HAP-1 (cell line): Measurements from ENCODE around the gene CD247.

Source experiments
- DNase-seq, 2 experiments: peaks; one replicate each; pipeline ENCODE4 v3.0.0-alpha.2; 2016 to 2020; ENCODE audit warnings: low spot score in 2 of 2
- H3K27me3 ChIP-seq: fragments of 250-450 bp; sonication (Bioruptor Pico); 2 replicates; pipeline ENCODE4 v1.5.1; 2020; ENCODE audit warnings: low read depth, mild to moderate bottlenecking, moderate library complexity
- H3K36me3 ChIP-seq: fragments of 250-450 bp; sonication (Bioruptor Pico); replicated peaks from 2 replicates; pipeline ENCODE4 v1.5.1; 2020; ENCODE audit warnings: mild to moderate bottlenecking
- H3K4me1 ChIP-seq: fragments of 250-450 bp; sonication (Bioruptor Pico); 2 replicates; pipeline ENCODE4 v1.5.1; 2020; ENCODE audit warnings: mild to moderate bottlenecking
- H3K4me3 ChIP-seq: fragments of 250-450 bp; sonication (Bioruptor Pico); 2 replicates; pipeline ENCODE4 v1.5.1; 2020; ENCODE audit warnings: mild to moderate bottlenecking, moderate library complexity
- H3K9me3 ChIP-seq: fragments of 250-450 bp; sonication (Bioruptor Pico); 2 replicates; pipeline ENCODE4 v1.5.1; 2020; ENCODE audit warnings: mild to moderate bottlenecking, moderate library complexity
- in situ Hi-C: fragments of 300-500 bp; cut with MboI; formaldehyde crosslinking; loops from 3 replicates; pipeline ENCODE4 v1.14.3; 2020; ENCODE audit warnings: low sequenced_read_pairs, inconsistent platforms, mixed read lengths

The CD247 gene

GRCh38 chr1:167548059-167548932 lies 30.0 kb upstream of the CD247 start:
- Histone ChIP-seq H3K36me3 (peaks cover 10% of the 10 kb centered on the region), H3K9me3 (no peaks in the 10 kb centered on the region), H3K4me1 (peaks cover 12% of the 10 kb centered on the region), H3K4me3 (no peak overlapping the region), H3K27me3 (no peaks in the 10 kb centered on the region)
- in situ Hi-C loops = loop anchor here (25.0 kb wide), 2 partner anchors 286 to 636 kb away; no protein-coding TSS in a partner anchor
- DNase-seq = no peak

- no peaks in the 10 kb centered on the region for H3K9me3 ChIP-seq
- no peaks in the 10 kb centered on the region for H3K27me3 ChIP-seq
- no peak for DNase-seq
- no peak overlapping the region for H3K4me3 ChIP-seq
- in situ Hi-C loops = loop anchor here (25.0 kb wide), 2 partner anchors 285 to 635 kb away; no protein-coding TSS in a partner anchor
- peaks cover 10% of the 10 kb centered on the region for H3K36me3 ChIP-seq
- peaks cover 6% of the 10 kb centered on the region for H3K4me1 ChIP-seq
Measured at GRCh38 chr1:167546935-167547334, 28.6 kb upstream of the CD247 start.

GRCh38 chr1:167545349-167545748 lies 27.0 kb upstream of the CD247 start:
- in situ Hi-C loops = loop anchor here (25.0 kb wide), 2 partner anchors 283 to 633 kb away; no protein-coding TSS in a partner anchor
- Histone ChIP-seq H3K27me3 (no peaks in the 10 kb centered on the region), H3K36me3 (peaks cover 10% of the 10 kb centered on the region), H3K4me1 (peaks cover 6% of the 10 kb centered on the region), H3K4me3 (no peak overlapping the region), H3K9me3 (no peaks in the 10 kb centered on the region)
- no peak for DNase-seq

- no peak for DNase-seq
- Histone ChIP-seq H3K4me3 (no peak overlapping the region), H3K4me1 (peaks cover 6% of the 10 kb centered on the region), H3K36me3 (peaks cover 10% of the 10 kb centered on the region), H3K27me3 (no peaks in the 10 kb centered on the region), H3K9me3 (no peaks in the 10 kb centered on the region)
- in situ Hi-C loops = loop anchor here (25.0 kb wide), 2 partner anchors 282 to 632 kb away; no protein-coding TSS in a partner anchor
Measured at GRCh38 chr1:167544447-167545093, 26.2 kb upstream of the CD247 start.

GRCh38 chr1:167543199-167543990 lies 25.1 kb upstream of the CD247 start:
- peaks cover 2% of the 10 kb centered on the region for H3K4me1 ChIP-seq
- H3K36me3 ChIP-seq = peaks cover 10% of the 10 kb centered on the region

GRCh38 chr1:167542109-167543032 lies 24.0 kb upstream of the CD247 start:
- no peak for DNase-seq
- no peaks in the 10 kb centered on the region for H3K27me3 ChIP-seq
- in situ Hi-C loops = loop anchor here (25.0 kb wide), 2 partner anchors 280 to 630 kb away; no protein-coding TSS in a partner anchor
- H3K36me3 ChIP-seq = peaks cover 5% of the 10 kb centered on the region
- H3K4me3 ChIP-seq = no peak overlapping the region
- H3K4me1 ChIP-seq = no peaks in the 10 kb centered on the region
- H3K9me3 ChIP-seq = no peaks in the 10 kb centered on the region

More at GRCh38 chr1:167543199-167543990, 25.1 kb upstream of the CD247 start:
- in situ Hi-C loops = loop anchor here (25.0 kb wide), 2 partner anchors 281 to 631 kb away; no protein-coding TSS in a partner anchor
- H3K27me3 ChIP-seq = no peaks in the 10 kb centered on the region
- no peak for DNase-seq
- no peak overlapping the region for H3K4me3 ChIP-seq
- no peaks in the 10 kb centered on the region for H3K9me3 ChIP-seq

- H3K4me1 ChIP-seq = no peaks in the 10 kb centered on the region
- H3K36me3 ChIP-seq = peaks cover under 1% of the 10 kb centered on the region
- DNase-seq = no peak
- H3K4me3 ChIP-seq = no peak overlapping the region
- no peaks in the 10 kb centered on the region for H3K9me3 ChIP-seq
- in situ Hi-C loops = loop anchor here (25.0 kb wide), 2 partner anchors 279 to 629 kb away; no protein-coding TSS in a partner anchor
- no peaks in the 10 kb centered on the region for H3K27me3 ChIP-seq
Measured at GRCh38 chr1:167541610-167542009, 23.3 kb upstream of the CD247 start.

GRCh38 chr1:167541003-167541402 lies 22.7 kb upstream of the CD247 start:
- no peaks in the 10 kb centered on the region for H3K9me3 ChIP-seq
- in situ Hi-C loops = loop anchor here (25.0 kb wide), 2 partner anchors 279 to 629 kb away; no protein-coding TSS in a partner anchor

GRCh38 chr1:167538657-167539056 lies 20.3 kb upstream of the CD247 start:
- in situ Hi-C loops = loop anchor here (10.0 to 25.0 kb wide), 3 partner anchors 276 to 626 kb away; no protein-coding TSS in a partner anchor
- Histone ChIP-seq H3K4me3 (no peak overlapping the region), H3K27me3 (no peaks in the 10 kb centered on the region), H3K4me1 (no peaks in the 10 kb centered on the region), H3K36me3 (no peaks in the 10 kb centered on the region), H3K9me3 (no peaks in the 10 kb centered on the region)
- no peak for DNase-seq

More at GRCh38 chr1:167541003-167541402, 22.7 kb upstream of the CD247 start:
- no peaks in the 10 kb centered on the region for H3K4me1 ChIP-seq
- DNase-seq = no peak
- H3K27me3 ChIP-seq = no peaks in the 10 kb centered on the region
- H3K4me3 ChIP-seq = no peak overlapping the region
- no peaks in the 10 kb centered on the region; the same call in none of the 2 replicates for H3K36me3 ChIP-seq

- H3K27me3 ChIP-seq = 0 out of 2 replicates have a peak, but pooled peaks cover 2% of the 10 kb centered on the region
- DNase-seq = peak; percentile 46 to 79
- H3K9me3 ChIP-seq = no peaks in the 10 kb centered on the region
- no peak overlapping the region for H3K4me3 ChIP-seq
- no peaks in the 10 kb centered on the region for H3K4me1 ChIP-seq
- H3K36me3 ChIP-seq = no peaks in the 10 kb centered on the region
- in situ Hi-C loops = loop anchor here (10.0 to 25.0 kb wide), 3 partner anchors 272 to 622 kb away; no protein-coding TSS in a partner anchor
Measured at GRCh38 chr1:167533851-167534300, 15.5 kb upstream of the CD247 start.

- Histone ChIP-seq H3K27me3 (0 out of 2 replicates have a peak, but pooled peaks cover 2% of the 10 kb centered on the region), H3K9me3 (no peaks in the 10 kb centered on the region), H3K4me1 (no peaks in the 10 kb centered on the region), H3K36me3 (no peaks in the 10 kb centered on the region), H3K4me3 (no peak overlapping the region)
- in situ Hi-C loops = loop anchor here (10.0 to 25.0 kb wide), 3 partner anchors 271 to 621 kb away; no protein-coding TSS in a partner anchor
- DNase-seq = no peak
Measured at GRCh38 chr1:167532964-167533824, 14.9 kb upstream of the CD247 start.
